ENCODE results near the gene TWF2.

The TWF2 gene

DNA sequence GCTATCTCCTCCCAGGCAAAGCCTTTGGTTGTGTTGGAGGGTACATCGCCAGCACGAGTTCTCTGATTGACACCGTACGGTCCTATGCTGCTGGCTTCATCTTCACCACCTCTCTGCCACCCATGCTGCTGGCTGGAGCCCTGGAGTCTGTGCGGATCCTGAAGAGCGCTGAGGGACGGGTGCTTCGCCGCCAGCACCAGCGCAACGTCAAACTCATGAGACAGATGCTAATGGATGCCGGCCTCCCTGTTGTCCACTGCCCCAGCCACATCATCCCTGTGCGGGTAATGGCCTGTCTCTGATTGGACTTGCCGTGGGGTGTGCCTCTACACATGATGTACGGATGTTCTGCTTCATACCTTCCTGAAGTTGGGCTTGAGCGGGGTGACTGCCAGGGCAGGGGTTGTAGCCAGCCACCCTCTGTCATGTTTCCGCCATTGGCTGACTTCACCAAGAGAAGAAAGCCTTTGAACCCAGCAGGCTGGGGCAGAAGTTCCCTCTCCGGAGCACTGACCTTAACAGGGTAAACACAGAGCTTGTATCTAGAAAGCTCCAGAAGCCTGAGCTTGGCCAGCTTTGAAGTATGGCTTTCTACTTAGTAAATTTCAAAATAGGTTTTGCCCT lies 27.6 kb downstream of the TWF2 start:
- TF ChIP-seq, protein P1, sequence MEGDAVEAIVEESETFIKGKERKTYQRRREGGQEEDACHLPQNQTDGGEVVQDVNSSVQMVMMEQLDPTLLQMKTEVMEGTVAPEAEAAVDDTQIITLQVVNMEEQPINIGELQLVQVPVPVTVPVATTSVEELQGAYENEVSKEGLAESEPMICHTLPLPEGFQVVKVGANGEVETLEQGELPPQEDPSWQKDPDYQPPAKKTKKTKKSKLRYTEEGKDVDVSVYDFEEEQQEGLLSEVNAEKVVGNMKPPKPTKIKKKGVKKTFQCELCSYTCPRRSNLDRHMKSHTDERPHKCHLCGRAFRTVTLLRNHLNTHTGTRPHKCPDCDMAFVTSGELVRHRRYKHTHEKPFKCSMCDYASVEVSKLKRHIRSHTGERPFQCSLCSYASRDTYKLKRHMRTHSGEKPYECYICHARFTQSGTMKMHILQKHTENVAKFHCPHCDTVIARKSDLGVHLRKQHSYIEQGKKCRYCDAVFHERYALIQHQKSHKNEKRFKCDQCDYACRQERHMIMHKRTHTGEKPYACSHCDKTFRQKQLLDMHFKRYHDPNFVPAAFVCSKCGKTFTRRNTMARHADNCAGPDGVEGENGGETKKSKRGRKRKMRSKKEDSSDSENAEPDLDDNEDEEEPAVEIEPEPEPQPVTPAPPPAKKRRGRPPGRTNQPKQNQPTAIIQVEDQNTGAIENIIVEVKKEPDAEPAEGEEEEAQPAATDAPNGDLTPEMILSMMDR (IDR thresholded peaks at IDR 0.05; ENCODE audit: poor library complexity, severe bottlenecking) = no peak
- no peak for ATAC-seq (ENCODE audit: low read depth)
- H3K4me3 ChIP-seq (ENCODE audit: severe bottlenecking) = no peak overlapping the region
- peaks cover 12% of the 10 kb centered on the region for H3K4me1 ChIP-seq (ENCODE audit: insufficient read depth, poor library complexity, severe bottlenecking)
- H3K27ac ChIP-seq (ENCODE audit: poor library complexity, severe bottlenecking) = no peak overlapping the region
- H3K36me3 ChIP-seq (ENCODE audit: low read depth) = peaks cover 76% of the 10 kb centered on the region
- H3K27me3 ChIP-seq (ENCODE audit: insufficient read depth, poor library complexity, severe bottlenecking) = no peaks in the 10 kb centered on the region
- DNase-seq (ENCODE audit: low spot score) = no peak
- H3K9me3 ChIP-seq (ENCODE audit: severe bottlenecking) = no peaks in the 10 kb centered on the region

DNA sequence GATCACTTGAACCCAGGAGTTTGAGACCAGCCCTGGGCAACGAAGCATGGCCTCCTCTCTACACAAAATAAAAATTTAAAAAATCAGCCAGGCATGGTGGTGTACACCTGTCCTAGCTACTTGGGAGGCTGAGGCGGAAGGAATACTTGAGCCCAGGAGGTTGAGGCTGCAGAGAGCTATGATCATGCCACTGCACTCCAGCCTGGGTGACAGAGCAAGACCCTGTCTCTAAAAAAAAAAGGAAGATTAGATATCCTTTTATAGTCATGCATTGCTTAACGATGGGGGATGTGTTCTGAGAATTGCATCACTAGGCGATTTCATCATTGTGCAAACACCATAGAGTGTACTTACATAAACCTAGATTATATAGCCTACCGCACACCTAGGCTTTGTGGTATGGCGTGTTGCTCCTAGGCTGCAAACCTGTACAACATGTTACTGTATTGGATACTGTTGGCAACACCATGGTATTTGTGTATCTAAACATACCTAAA lies 28.4 kb downstream of the TWF2 start:
- Histone ChIP-seq H3K4me1 (ENCODE audit: insufficient read depth, poor library complexity, severe bottlenecking) (peaks cover 17% of the 10 kb centered on the region), H3K27ac (ENCODE audit: poor library complexity, severe bottlenecking) (no peak overlapping the region), H3K36me3 (ENCODE audit: low read depth) (peaks cover 84% of the 10 kb centered on the region), H3K4me3 (ENCODE audit: severe bottlenecking) (no peak overlapping the region), H3K9me3 (ENCODE audit: severe bottlenecking) (no peaks in the 10 kb centered on the region), H3K27me3 (ENCODE audit: insufficient read depth, poor library complexity, severe bottlenecking) (no peaks in the 10 kb centered on the region)
- TF ChIP-seq, protein P1 (IDR thresholded peaks at IDR 0.05; ENCODE audit: poor library complexity, severe bottlenecking) = no peak
- DNase-seq (ENCODE audit: low spot score) (no peak), ATAC-seq (ENCODE audit: low read depth) (peak; percentile 86)

DNA sequence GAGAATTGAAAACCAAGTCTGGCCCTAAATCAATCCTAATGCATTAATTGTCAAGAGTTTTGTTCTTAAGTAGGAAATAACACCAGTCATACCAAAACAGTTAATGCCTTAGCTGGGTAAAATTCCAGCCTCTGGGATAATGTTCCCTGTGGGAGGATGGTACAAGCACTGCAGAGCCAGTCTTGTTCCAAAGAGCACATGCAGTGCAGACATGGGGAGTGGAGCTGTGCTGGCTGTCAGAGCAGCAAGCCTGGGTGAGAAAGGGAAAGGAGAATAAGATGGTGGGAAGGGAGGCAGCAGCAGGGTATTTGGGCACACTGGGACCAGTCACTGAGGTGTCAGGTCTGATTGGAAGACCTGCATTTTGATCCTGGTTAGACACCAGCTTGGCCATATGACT lies 28.9 kb downstream of the TWF2 start:
- H3K9me3 ChIP-seq (ENCODE audit: severe bottlenecking) = no peaks in the 10 kb centered on the region
- peaks cover 89% of the 10 kb centered on the region for H3K36me3 ChIP-seq (ENCODE audit: low read depth)
- DNase-seq (ENCODE audit: low spot score) = no peak
- peaks cover 23% of the 10 kb centered on the region for H3K4me1 ChIP-seq (ENCODE audit: insufficient read depth, poor library complexity, severe bottlenecking)
- H3K27me3 ChIP-seq (ENCODE audit: insufficient read depth, poor library complexity, severe bottlenecking) = no peaks in the 10 kb centered on the region
- TF ChIP-seq, protein P1 (IDR thresholded peaks at IDR 0.05; ENCODE audit: poor library complexity, severe bottlenecking) = no peak
- ATAC-seq (ENCODE audit: low read depth) = no peak
- no peak overlapping the region for H3K4me3 ChIP-seq (ENCODE audit: severe bottlenecking)
- no peak overlapping the region for H3K27ac ChIP-seq (ENCODE audit: poor library complexity, severe bottlenecking)

DNA sequence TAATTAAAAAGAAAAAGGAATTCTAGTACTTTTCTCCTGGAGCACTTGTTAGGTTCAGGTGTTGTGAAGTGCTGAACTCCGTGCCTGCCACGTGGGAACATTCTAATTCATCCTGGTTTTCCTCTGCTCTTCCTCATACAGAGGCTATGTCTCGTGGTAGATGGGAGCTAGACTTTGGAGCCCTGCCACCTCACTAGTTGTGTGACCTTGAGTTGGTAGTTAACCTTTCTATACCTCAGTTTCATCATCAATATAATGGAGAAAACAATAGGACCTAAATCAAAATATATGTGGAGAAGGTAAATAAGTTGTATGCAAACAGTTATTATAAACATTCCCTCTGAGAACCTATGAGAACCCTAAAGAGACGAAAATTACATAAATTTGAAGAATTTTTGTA lies 30.4 kb downstream of the TWF2 start:
- Histone ChIP-seq H3K27me3 (ENCODE audit: insufficient read depth, poor library complexity, severe bottlenecking) (no peaks in the 10 kb centered on the region), H3K4me1 (ENCODE audit: insufficient read depth, poor library complexity, severe bottlenecking) (peaks cover 32% of the 10 kb centered on the region), H3K27ac (ENCODE audit: poor library complexity, severe bottlenecking) (no peak overlapping the region), H3K4me3 (ENCODE audit: severe bottlenecking) (no peak overlapping the region), H3K9me3 (ENCODE audit: severe bottlenecking) (no peaks in the 10 kb centered on the region), H3K36me3 (ENCODE audit: low read depth) (peaks cover 94% of the 10 kb centered on the region)
- TF ChIP-seq, protein P1 (IDR thresholded peaks at IDR 0.05; ENCODE audit: poor library complexity, severe bottlenecking) = no peak
- ATAC-seq (ENCODE audit: low read depth) = no peak
- no peak for DNase-seq (ENCODE audit: low spot score)

DNA sequence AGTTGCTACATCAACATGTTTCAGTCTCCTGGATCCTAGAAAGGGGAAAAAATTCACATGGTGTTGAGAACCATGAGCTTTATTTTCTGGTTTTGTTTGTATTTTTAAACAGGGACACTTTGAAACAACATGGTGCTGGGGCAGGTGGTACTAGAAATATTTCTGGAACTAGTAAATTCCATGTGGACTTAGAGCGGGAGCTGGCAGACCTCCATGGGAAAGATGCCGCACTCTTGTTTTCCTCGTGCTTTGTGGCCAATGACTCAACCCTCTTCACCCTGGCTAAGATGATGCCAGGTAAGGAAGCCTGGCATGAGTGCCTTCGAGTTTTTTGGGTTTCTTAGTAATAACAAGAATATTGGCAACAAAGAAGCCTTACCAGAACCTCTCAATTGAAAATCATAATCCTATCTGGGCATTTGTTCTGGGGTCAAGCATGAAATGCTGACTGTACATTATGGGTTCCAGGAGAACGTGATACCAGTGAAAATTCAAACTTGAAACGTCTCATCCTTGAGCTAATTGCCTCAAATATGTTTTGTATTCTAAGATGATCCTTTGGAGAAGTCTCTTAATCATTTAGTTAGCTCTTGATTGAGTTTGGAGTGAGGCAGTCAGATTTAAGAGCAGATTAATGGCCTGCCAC lies 33.1 kb downstream of the TWF2 start:
- Histone ChIP-seq H3K27me3 (ENCODE audit: insufficient read depth, poor library complexity, severe bottlenecking) (no peaks in the 10 kb centered on the region), H3K27ac (ENCODE audit: poor library complexity, severe bottlenecking) (no peak overlapping the region), H3K36me3 (ENCODE audit: low read depth) (peaks cover 94% of the 10 kb centered on the region), H3K4me1 (ENCODE audit: insufficient read depth, poor library complexity, severe bottlenecking) (peaks cover 29% of the 10 kb centered on the region), H3K9me3 (ENCODE audit: severe bottlenecking) (no peaks in the 10 kb centered on the region), H3K4me3 (ENCODE audit: severe bottlenecking) (no peak overlapping the region)
- DNase-seq (ENCODE audit: low spot score) (no peak), ATAC-seq (ENCODE audit: low read depth) (no peak)
- TF ChIP-seq, protein P1 (IDR thresholded peaks at IDR 0.05; ENCODE audit: poor library complexity, severe bottlenecking) = no peak
